NCI-H82 (cell line): Measurements from ENCODE around the gene MAGED4.
"Not testable (repeated sequence)": the region's sequence is repeated elsewhere in the genome, so short reads cannot be mapped to it uniquely, and the experiment has no call there.

Experiments used
- DNase-seq: peaks from one replicate; lab custom pipeline; 2025; lab: John Stamatoyannopoulos, UW

The MAGED4 gene, protein sequence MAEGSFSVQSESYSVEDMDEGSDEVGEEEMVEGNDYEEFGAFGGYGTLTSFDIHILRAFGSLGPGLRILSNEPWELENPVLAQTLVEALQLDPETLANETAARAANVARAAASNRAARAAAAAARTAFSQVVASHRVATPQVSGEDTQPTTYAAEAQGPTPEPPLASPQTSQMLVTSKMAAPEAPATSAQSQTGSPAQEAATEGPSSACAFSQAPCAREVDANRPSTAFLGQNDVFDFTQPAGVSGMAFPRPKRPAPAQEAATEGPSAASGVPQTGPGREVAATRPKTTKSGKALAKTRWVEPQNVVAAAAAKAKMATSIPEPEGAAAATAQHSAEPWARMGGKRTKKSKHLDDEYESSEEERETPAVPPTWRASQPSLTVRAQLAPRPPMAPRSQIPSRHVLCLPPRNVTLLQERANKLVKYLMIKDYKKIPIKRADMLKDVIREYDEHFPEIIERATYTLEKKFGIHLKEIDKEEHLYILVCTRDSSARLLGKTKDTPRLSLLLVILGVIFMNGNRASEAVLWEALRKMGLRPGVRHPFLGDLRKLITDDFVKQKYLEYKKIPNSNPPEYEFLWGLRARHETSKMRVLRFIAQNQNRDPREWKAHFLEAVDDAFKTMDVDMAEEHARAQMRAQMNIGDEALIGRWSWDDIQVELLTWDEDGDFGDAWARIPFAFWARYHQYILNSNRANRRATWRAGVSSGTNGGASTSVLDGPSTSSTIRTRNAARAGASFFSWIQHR

DNA sequence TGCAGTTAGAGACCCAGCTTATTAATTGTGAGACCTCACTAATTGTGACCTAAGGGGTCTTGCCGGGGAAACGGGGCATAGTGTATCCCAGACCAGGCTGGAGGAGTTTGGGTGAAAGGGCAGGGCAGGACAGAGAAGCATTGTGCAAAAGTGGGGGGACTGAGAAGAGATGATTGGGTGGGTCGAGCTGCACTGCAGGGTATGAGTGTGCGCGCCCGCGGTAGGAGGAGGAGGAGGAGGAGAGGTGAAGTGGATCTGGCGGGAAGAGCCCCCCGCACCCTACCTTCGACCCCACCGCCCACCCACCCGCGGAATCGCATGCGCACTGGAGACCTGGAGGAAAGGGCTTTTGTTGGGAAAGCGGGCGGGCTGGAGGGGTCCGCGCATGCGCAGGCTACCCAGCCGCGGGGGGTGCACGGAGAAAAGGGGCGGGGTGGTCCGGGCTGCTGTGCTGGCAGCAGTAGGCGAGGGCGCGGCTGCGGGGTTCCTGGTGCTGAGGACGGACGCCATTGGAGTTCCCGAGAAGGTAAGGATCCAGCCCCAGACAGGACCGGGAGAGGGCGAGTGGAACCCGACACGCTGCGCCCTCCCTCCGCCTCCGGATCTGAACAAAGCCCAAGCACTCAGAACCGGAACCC, at the start of gene MAGED4:
TSS of gene MAGED4 (plus strand) at position 449 of the 638 bp plus-strand sequence. CDS start 1,035 bp downstream, outside the sequence.
- not testable (repeated sequence) for DNase-seq

DNA sequence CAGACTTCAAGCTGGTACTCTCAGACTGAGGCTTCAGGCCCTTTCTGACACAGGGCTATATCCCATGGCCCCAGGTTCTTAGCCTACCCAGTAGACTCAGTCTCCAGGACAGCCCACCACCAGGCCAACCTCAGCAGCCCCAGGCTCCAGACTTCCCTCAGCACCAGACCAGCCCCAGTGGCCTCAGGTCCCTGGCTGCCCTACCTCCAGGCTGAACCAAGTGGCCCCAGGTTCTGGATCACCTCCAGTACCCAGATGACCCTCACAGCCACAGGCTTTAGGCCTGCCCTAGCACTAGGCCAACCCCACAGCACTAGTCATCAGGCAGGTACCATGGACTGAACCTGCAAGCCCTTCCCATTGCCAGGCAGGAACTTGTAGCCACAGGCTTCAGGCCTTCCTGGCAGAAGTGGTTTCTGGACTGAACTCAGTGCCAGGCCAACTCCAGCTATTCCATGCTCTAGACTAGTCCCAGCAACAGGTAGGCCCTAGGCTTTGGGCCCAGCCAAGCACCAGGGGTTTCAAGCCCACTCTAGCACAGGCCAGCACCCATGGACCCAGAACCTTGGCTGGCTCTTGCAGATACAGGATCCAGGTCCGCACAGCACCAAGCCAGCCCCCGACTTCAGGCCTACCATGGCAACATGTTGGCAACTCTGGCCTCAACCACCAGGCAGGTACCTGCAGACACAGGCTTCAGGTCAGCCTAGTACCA, 45.7 kb upstream of the MAGED4 start:
- no peak for DNase-seq

DNA sequence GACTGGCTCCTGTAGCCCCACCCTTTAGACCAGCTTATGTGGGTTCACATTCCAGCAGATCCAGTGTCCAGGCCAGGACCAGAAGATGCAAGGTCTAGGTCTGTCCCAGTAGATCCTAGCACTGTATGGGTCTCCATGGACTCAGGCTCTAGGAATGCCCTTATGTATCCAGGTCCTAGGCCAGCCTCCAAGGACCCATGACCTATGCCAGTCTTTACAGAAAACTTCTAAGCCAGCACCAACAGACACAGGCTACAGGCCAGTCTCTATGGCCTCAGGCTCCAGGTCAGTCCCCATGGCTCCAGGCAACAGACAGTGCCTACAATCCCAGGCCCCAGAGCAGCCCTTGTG, 45.2 kb upstream of the MAGED4 start:
- DNase-seq: no peak

- no peak for DNase-seq
Observed at GRCh38 chrX:52140020-52140419, 44.7 kb upstream of the MAGED4 start.

DNA sequence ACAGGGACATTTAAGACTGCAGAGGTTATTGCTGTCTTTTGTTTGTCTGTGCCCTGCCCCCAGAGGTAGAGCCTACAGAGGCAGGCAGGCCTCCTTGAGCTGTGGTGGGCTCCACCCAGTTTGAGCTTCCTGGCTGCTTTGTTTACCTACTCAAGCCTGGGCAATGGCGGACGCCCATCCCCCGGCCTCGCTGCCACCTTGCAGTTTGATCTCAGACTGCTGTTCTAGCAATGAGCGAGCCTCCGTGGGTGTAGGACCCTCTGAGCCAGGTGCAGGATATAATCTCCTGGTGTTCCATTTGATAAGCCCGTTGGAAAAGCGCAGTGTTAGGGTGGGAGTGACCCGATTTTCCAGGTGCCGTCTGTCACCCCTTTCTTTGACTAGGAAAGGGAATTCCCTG, 34.0 kb upstream of the MAGED4 start:
- not testable (repeated sequence) for DNase-seq

- DNase-seq: peak; percentile 2
Observed at GRCh38 chrX:52160140-52160539, 24.5 kb upstream of the MAGED4 start.

DNA sequence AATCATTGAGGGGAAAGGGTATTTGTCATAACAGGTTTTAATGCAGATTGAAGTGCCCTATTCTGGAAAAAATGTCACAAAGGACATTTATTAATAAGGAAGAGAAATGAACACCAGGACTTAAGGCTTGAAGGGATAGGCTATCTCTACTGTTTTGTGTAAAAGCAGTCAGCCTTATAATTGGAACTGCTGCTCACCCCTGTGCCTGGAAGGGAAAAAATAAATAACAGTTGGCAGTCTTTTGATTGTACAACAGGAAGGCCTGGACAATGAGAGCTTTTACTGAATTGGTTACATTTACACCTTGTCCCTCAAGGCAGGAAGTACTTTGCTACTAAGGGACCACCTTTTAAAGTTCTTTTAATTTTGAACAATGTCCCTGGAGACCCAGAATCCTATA, 17.8 kb upstream of the MAGED4 start:
- DNase-seq: no peak

DNA sequence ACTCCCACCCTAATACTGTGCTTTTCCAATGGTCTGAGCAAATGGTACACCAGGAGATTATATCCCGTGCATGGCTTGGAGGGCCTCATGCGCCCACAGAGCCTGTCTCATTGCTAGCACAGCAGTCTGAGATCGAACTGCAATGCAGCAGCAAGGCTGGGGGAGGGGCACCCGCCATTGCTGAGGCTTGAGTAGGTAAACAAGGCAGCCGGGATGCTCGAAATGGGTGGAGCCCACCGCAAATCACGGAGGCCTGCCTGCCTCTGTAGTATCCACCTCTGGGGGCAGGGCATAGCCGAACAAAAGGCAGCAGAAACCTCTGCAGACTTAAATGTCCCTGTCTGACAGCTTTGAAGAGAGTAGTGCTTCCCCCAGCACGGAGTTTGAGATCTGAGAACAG, 13.6 kb upstream of the MAGED4 start:
- not testable (repeated sequence) for DNase-seq

- DNase-seq: not testable (repeated sequence)
Observed at GRCh38 chrX:52185078-52185453, 378 bp downstream of the MAGED4 start.

DNA sequence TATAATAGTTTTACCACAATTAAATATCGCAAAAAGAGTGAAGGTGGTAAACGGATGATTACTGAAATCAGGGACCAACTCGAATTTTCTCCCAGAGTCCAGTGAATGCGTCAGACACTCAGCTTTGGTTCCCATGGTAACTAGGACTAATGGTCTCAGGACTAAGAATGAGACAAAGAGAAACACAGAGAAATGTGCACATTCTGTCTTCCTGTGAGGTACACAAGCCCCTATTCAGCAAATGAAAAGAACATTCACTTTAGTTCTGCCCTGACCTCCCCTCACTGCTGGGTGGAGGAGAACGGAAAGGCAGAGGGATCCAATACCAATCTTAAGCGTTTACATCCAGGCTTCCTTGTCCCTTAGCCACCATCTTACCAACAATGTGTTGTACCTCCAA, 26.7 kb downstream of the MAGED4 start:
- not testable (repeated sequence) for DNase-seq

- DNase-seq: no peak
Observed at GRCh38 chrX:52213276-52213675, 28.6 kb downstream of the MAGED4 start.

DNA sequence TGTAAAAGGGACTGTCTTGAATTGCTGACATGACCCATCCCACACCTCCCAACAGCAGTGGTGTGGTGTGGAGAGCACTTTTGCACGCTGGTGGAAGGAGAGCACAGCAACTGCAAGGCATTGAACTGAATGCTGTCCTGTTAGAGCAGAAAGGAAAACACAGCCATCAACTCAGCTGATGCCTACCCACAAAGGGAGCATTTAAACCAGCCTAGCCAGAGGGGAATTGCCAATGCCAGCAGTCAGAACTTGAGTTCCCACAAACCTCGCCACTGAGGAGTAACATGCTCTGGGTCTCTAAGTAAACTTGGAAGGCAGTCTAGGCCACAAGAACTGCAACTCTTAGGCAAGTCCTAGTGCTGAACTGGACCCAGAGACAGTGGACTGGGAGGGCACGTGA, 31.9 kb downstream of the MAGED4 start:
- DNase-seq: no peak

- DNase-seq: no peak
Observed at GRCh38 chrX:52217494-52218160, 32.9 kb downstream of the MAGED4 start.

DNA sequence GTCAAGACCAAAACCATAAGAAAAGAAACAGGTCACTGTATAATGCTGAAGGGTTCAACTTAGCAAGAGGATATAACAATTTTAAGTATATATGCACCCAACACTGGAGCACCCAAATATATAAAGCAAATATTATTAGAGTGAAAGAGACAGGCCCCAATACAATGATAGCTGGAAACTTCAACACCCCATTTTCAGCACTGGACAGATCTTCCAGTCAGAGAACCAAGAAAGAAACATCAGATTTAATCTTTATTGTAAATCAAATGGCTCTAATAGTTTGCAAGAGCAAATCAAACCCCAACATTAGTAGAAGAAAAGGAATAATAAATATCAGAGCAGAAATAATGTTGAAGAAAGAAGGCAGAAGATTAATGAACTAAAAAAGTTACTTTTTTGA, 36.2 kb downstream of the MAGED4 start:
- DNase-seq: no peak
